GM12878 (cell line): ENCODE results near the gene SLC12A7. TPM values are rescaled to one million over a fixed set of nuclear protein-coding genes. Genes with fewer than 3 reads are reported as not detected.

ENCODE experiments used
- ATAC-seq: fragments of 200-7000 bp; cut with Tn5 transposase; 3 replicates; pipeline ENCODE4 v1.9.1; 2020; ENCODE audit warnings: mild to moderate bottlenecking, moderate library complexity
- BruUV-seq: library from RNA; stranded (reverse); fragments of 400-500 nt; replicated peaks from 2 replicates; lab custom pipeline; 2021; lab: Mats Ljungman, UMichigan
- CTCF ChIA-PET: fragments of 300-600 bp; sonication (Branson Sonifier 250); formaldehyde crosslinking; extraction: SDS; loops from one replicate; lab custom pipeline; 2021; ENCODE audit warnings: inconsistent platforms; lab: Yijun Ruan, JAX
- POLR2A ChIA-PET: fragments of 350-600 bp; formaldehyde crosslinking; extraction: SDS; loops from one replicate; lab custom pipeline; 2021; ENCODE audit warnings: inconsistent platforms; lab: Charles Lee
- RAD21 ChIA-PET: fragments of 300-600 bp; sonication (Branson Sonifier 250); formaldehyde crosslinking; loops from one replicate; lab custom pipeline; 2023; ENCODE audit warnings: antibody characterized with exemption; ENCODE audit not compliant: unreplicated experiment; lab: Charles Lee
- SMC1A ChIA-PET: fragments of 300-600 bp; sonication (Branson Sonifier 250); formaldehyde crosslinking; loops from one replicate; lab custom pipeline; 2023; ENCODE audit not compliant: unreplicated experiment, uncharacterized antibody; lab: Charles Lee
- DNase-seq: peaks from one replicate; pipeline ENCODE4 v3.0.0-alpha.2; 2011; ENCODE audit warnings: low read depth, low spot score
- FAIRE-seq: peaks from 3 replicates; lab custom pipeline; 2011; peaks lifted over from hg19 to GRCh38; lab: Jason Lieb, UNC
- H2AFZ ChIP-seq: 2 replicates; pipeline ENCODE4 v1.6.0; 2011; ENCODE audit warnings: low read depth, low read length, control low read depth; ENCODE audit not compliant: control insufficient read depth
- H3K27ac ChIP-seq: 2 replicates; pipeline ENCODE4 v1.5.1; 2011; ENCODE audit warnings: control low read depth; ENCODE audit not compliant: control insufficient read depth, insufficient read depth
- H3K27me3 ChIP-seq, 2 experiments: replicated peaks in 1 of 2; 2 replicates each; pipeline versions ENCODE4 v1.6.0 to v1.6.1; 2011; ENCODE audit warnings: low read length in 1 of 2; ENCODE audit not compliant: control insufficient read depth in 2 of 2, insufficient read depth in 2 of 2
- H3K36me3 ChIP-seq, 2 experiments: 2 replicates each; pipeline ENCODE4 v1.5.1; 2011; ENCODE audit warnings: low read length in 1 of 2; ENCODE audit not compliant: control insufficient read depth in 2 of 2, insufficient read depth in 2 of 2
- H3K4me1 ChIP-seq: 2 replicates; pipeline ENCODE4 v1.6.1; 2011; ENCODE audit warnings: mild to moderate bottlenecking, low read length, moderate library complexity, mixed read lengths; ENCODE audit not compliant: control insufficient read depth, insufficient read depth
- H3K4me2 ChIP-seq: 2 replicates; pipeline ENCODE4 v1.6.0; 2011; ENCODE audit warnings: control low read depth; ENCODE audit not compliant: control insufficient read depth, insufficient read depth
- H3K4me3 ChIP-seq: fragments of 200-600 bp; sonication (generic); 2 replicates; pipeline ENCODE4 v1.5.1; 2016
- H3K79me2 ChIP-seq: 2 replicates; pipeline ENCODE4 v1.6.0; 2011; ENCODE audit warnings: low read length; ENCODE audit not compliant: control insufficient read depth, insufficient read depth
- H3K9ac ChIP-seq: 2 replicates; pipeline ENCODE4 v1.8.0; 2011; ENCODE audit warnings: low read length, control low read depth, mixed read lengths; ENCODE audit not compliant: control insufficient read depth, insufficient read depth
- H3K9me3 ChIP-seq: replicated peaks from 3 replicates; pipeline ENCODE4 v1.5.1; 2011; ENCODE audit warnings: mild to moderate bottlenecking, low read length; ENCODE audit not compliant: control insufficient read depth, insufficient read depth
- H4K20me1 ChIP-seq: 2 replicates; pipeline ENCODE4 v1.6.0; 2011; ENCODE audit not compliant: control insufficient read depth, insufficient read depth
- ETV6 ChIP-seq, 2 experiments: fragments of 450-650 bp in 1 of 2; IDR thresholded peaks in 1 of 2; conservative IDR thresholded peaks in 1 of 2; 2 replicates each; pipeline ENCODE4 v1.6.1; 2014; ENCODE audit warnings: antibody characterized with exemption in 1 of 2, borderline replicate concordance in 1 of 2, low read depth in 1 of 2, mild to moderate bottlenecking in 1 of 2, moderate library complexity in 1 of 2
- GATAD2B ChIP-seq: fragments of 450-650 bp; conservative IDR thresholded peaks from 2 replicates; pipeline ENCODE4 v1.6.1; 2017; ENCODE audit warnings: low read depth, mild to moderate bottlenecking, moderate library complexity
- HDAC2 ChIP-seq: fragments of 200-600 bp; sonication (generic); IDR thresholded peaks from 2 replicates; pipeline ENCODE4 v1.6.1; 2017
- IKZF2 ChIP-seq, 2 experiments: fragments of 450-650 bp; IDR thresholded peaks; 2 replicates each; pipeline ENCODE4 v1.6.1; 2017; ENCODE audit warnings: mild to moderate bottlenecking in 2 of 2, moderate library complexity in 2 of 2
- MTA3 ChIP-seq: IDR thresholded peaks from 2 replicates; pipeline ENCODE4 v1.6.1; 2012; ENCODE audit warnings: low read length, inconsistent platforms, borderline replicate concordance
- MYB ChIP-seq: fragments of 150-350 bp; IDR thresholded peaks from 2 replicates; pipeline ENCODE4 v1.6.1; 2014; ENCODE audit warnings: mild to moderate bottlenecking, low read depth, low read length, borderline replicate concordance
- NR2F1 ChIP-seq: fragments of 450-650 bp; conservative IDR thresholded peaks from 2 replicates; pipeline ENCODE4 v1.6.1; 2017; ENCODE audit warnings: mild to moderate bottlenecking
- SREBF1 ChIP-seq: IDR thresholded peaks from 2 replicates; pipeline ENCODE4 v1.6.1; 2012; ENCODE audit warnings: mild to moderate bottlenecking, low read length
- YBX1 ChIP-seq: fragments of 450-650 bp; IDR thresholded peaks from 2 replicates; pipeline ENCODE4 v1.6.1; 2016; ENCODE audit warnings: antibody characterized with exemption
- WGBS: methylation state at CpG from one replicate; pipeline ENCODE4 v1.1.6; 2016; ENCODE audit warnings: low lambda C conversion rate; ENCODE audit not compliant: insufficient replicate concordance, insufficient coverage; ENCODE audit errors: missing lambda C conversion rate; 5-methylcytosine and 5-hydroxymethylcytosine counted together
- in situ Hi-C: fragments of 300-500 bp; cut with MboI; formaldehyde crosslinking; loops from 9 replicates; pipeline ENCODE4 v1.14.3; 2018; ENCODE audit warnings: mixed read lengths
- intact Hi-C: fragments of 100-400 bp; cut with micrococcal nuclease; formaldehyde crosslinking; loops from one replicate; pipeline ENCODE4 v1.14.2; 2022; ENCODE audit not compliant: unreplicated experiment
- polyA plus RNA-seq, 11 experiments: library from polyadenylated mRNA; depleted of rRNA in 4 of 11; unstranded in 6 of 11; stranded (reverse) in 5 of 11; fragments of >200 nt; fragmentation: Nextera tagmentation in 4 of 11; fragmentation: Illumina TruSeq in 1 of 11; extraction: Ambion mirVana in 4 of 11; extraction: Trizol in 1 of 11; gene quantifications; 1 replicate in 1 of 11; 2 replicates in 10 of 11; pipeline versions ENCODE4 v1.2.1 to v1.2.3, GENCODE V29; 2011 to 2016; ENCODE audit warnings: inconsistent platforms in 2 of 11, missing spikeins in 2 of 11, low read depth in 1 of 11
- total RNA-seq, 4 experiments: library from RNA; depleted of rRNA in 3 of 4; stranded (reverse); fragments of >200 nt in 3 of 4; fragmentation: Illumina TruSeq in 1 of 4; extraction: Trizol in 1 of 4; gene quantifications; 2 replicates each; pipeline versions ENCODE4 v1.2.1 to v1.2.3, GENCODE V29; 2013 to 2021
- TF ChIP-seq, protein P1 (sequence below): IDR thresholded peaks from 2 replicates; pipeline ENCODE4 v1.6.1; 2012; ENCODE audit warnings: low read length, inconsistent platforms
- TF ChIP-seq, protein P2 (sequence below): IDR thresholded peaks from 2 replicates; pipeline ENCODE4 v1.6.1; 2012; ENCODE audit warnings: low read depth, low read length, improper control_type of control experiment
- TF ChIP-seq, protein P3 (sequence below): fragments of 450-650 bp; formaldehyde crosslinking; IDR thresholded peaks from 2 replicates; pipeline ENCODE4 v1.5.0; 2022; ENCODE audit warnings: mild to moderate bottlenecking, missing genetic modification characterization
- TF ChIP-seq, protein P4 (sequence below): fragments of 450-650 bp; conservative IDR thresholded peaks from 2 replicates; pipeline ENCODE4 v1.6.1; 2017; ENCODE audit warnings: mild to moderate bottlenecking, moderate library complexity

The SLC12A7 gene
- total and polyA plus RNA-seq, 10 of the 15 experiments (the other 5 are each of a cell fraction or from before 2014, with no cell fraction given): 0.10 to 10.0 (median 2.9) TPM

DNA sequence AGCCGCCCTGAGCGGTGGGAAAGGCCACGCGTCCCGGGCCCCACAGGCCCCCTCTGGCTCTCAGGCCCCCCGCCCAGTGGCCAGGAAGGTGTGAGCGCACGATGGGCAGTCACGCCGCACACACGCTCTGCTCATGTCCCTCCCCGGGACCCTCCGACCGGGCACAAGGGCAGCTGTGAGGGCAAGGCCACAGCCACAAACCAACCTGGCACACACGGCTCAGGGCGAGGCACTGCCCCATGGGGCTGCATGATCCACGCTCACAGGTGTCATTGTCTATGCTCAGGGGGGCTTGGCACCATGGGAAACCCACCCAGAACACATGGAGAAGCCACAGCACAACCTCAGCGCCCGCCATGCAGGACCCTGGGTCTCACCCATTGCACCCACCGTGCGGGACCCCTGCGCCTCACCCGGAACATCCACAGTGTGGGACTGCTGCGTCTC is 51.3 kb downstream of the SLC12A7 start (continued):
- TF ChIP-seq, protein P1, sequence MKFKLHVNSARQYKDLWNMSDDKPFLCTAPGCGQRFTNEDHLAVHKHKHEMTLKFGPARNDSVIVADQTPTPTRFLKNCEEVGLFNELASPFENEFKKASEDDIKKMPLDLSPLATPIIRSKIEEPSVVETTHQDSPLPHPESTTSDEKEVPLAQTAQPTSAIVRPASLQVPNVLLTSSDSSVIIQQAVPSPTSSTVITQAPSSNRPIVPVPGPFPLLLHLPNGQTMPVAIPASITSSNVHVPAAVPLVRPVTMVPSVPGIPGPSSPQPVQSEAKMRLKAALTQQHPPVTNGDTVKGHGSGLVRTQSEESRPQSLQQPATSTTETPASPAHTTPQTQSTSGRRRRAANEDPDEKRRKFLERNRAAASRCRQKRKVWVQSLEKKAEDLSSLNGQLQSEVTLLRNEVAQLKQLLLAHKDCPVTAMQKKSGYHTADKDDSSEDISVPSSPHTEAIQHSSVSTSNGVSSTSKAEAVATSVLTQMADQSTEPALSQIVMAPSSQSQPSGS: no peak
- TF ChIP-seq, protein P2, sequence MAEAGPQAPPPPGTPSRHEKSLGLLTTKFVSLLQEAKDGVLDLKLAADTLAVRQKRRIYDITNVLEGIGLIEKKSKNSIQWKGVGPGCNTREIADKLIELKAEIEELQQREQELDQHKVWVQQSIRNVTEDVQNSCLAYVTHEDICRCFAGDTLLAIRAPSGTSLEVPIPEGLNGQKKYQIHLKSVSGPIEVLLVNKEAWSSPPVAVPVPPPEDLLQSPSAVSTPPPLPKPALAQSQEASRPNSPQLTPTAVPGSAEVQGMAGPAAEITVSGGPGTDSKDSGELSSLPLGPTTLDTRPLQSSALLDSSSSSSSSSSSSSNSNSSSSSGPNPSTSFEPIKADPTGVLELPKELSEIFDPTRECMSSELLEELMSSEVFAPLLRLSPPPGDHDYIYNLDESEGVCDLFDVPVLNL: no peak
- TF ChIP-seq MTA3 (no peak), IKZF2 (IDR thresholded peaks at IDR 0.05) (no peak)
- TF ChIP-seq, protein P3, sequence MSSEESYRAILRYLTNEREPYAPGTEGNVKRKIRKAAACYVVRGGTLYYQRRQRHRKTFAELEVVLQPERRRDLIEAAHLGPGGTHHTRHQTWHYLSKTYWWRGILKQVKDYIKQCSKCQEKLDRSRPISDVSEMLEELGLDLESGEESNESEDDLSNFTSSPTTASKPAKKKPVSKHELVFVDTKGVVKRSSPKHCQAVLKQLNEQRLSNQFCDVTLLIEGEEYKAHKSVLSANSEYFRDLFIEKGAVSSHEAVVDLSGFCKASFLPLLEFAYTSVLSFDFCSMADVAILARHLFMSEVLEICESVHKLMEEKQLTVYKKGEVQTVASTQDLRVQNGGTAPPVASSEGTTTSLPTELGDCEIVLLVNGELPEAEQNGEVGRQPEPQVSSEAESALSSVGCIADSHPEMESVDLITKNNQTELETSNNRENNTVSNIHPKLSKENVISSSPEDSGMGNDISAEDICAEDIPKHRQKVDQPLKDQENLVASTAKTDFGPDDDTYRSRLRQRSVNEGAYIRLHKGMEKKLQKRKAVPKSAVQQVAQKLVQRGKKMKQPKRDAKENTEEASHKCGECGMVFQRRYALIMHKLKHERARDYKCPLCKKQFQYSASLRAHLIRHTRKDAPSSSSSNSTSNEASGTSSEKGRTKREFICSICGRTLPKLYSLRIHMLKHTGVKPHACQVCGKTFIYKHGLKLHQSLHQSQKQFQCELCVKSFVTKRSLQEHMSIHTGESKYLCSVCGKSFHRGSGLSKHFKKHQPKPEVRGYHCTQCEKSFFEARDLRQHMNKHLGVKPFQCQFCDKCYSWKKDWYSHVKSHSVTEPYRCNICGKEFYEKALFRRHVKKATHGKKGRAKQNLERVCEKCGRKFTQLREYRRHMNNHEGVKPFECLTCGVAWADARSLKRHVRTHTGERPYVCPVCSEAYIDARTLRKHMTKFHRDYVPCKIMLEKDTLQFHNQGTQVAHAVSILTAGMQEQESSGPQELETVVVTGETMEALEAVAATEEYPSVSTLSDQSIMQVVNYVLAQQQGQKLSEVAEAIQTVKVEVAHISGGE (CRISPR knock-in tag): no peak
- TF ChIP-seq, all 136 proteins: peak for 0

DNA sequence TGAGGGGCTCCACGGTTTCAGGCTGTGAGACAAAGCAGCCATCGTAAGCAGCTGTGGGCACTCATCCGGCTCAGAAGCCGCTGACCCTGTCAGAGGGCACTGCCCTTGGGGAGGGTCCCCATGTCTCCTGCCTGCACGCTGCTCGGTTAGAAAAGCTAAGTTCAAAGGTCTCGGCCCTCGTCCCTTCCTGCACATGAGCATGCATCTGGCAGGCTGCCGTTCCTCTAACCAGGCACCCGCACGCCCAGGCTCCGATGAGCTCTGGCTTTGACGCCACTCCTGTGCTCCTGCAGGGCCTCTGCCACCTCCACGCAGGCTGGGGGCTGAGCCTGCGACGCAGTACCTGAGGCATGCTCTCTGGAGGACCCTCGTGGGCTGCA is 52.0 kb downstream of the SLC12A7 start:
- 62% methylated on average over 17 of the region's 17 CpGs for WGBS
- SMC1A ChIA-PET: no interaction called here
- RAD21 ChIA-PET: no interaction called here
- Histone ChIP-seq H3K9ac (no peak overlapping the region), H3K27me3 (no peaks in the 10 kb centered on the region), H3K4me1 (no peaks in the 10 kb centered on the region), H2AFZ (no peak overlapping the region), H3K27ac (no peak overlapping the region), H3K36me3 (no peaks in the 10 kb centered on the region; a peak in 1 of 4 replicates), H3K4me2 (no peak overlapping the region), H3K9me3 (no peaks in the 10 kb centered on the region), H3K4me3 (no peak overlapping the region), H3K79me2 (no peaks in the 10 kb centered on the region), H4K20me1 (no peaks in the 10 kb centered on the region)
- no peak for FAIRE-seq
- CTCF ChIA-PET: no interaction called here
- in situ Hi-C loops: no loop called here
- BruUV-seq: no TSS peak
- no peak for ATAC-seq
- DNase-seq: no peak
- POLR2A ChIA-PET: no interaction called here
- intact Hi-C loops: no loop called here
- TF ChIP-seq ETV6 (conservative IDR thresholded peaks at IDR 0.05 in 1 of 2, IDR thresholded peaks at IDR 0.05 in 1 of 2; ENCODE audit: borderline replicate concordance in 1 of 2, low read depth in 1 of 2): no peak
- TF ChIP-seq SREBF1: no peak
- TF ChIP-seq YBX1: no peak
- no peak for TF ChIP-seq GATAD2B
- TF ChIP-seq NR2F1: no peak
- TF ChIP-seq, protein P4, sequence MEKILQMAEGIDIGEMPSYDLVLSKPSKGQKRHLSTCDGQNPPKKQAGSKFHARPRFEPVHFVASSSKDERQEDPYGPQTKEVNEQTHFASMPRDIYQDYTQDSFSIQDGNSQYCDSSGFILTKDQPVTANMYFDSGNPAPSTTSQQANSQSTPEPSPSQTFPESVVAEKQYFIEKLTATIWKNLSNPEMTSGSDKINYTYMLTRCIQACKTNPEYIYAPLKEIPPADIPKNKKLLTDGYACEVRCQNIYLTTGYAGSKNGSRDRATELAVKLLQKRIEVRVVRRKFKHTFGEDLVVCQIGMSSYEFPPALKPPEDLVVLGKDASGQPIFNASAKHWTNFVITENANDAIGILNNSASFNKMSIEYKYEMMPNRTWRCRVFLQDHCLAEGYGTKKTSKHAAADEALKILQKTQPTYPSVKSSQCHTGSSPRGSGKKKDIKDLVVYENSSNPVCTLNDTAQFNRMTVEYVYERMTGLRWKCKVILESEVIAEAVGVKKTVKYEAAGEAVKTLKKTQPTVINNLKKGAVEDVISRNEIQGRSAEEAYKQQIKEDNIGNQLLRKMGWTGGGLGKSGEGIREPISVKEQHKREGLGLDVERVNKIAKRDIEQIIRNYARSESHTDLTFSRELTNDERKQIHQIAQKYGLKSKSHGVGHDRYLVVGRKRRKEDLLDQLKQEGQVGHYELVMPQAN: no peak
- no peak for TF ChIP-seq MYB
- no peak for TF ChIP-seq HDAC2
